Left lung (tissue), 14 donors: ENCODE data around the gene LRIT1. TPM values are rescaled to one million over a fixed set of nuclear protein-coding genes. Genes with fewer than 3 reads are reported as not detected.

Experiments used
- ATAC-seq: fragments of 200-7000 bp; cut with Tn5 transposase; one replicate; pipeline ENCODE4 v1.9.1; 2020; ENCODE audit warnings: moderate library complexity
- DNase-seq, 4 donors: peaks; one replicate each; pipeline ENCODE4 v3.0.0-alpha.2; 2013 to 2020
- H3K27ac ChIP-seq, 2 donors: fragments of 200-600 bp; sonication (generic) in 1 of 2; one replicate each; pipeline versions ENCODE4 v1.5.0 to v1.8.0; 2020 to 2021
- H3K27me3 ChIP-seq, 2 donors: fragments of 200-600 bp; sonication (generic) in 1 of 2; one replicate each; pipeline versions ENCODE4 v1.5.0 to v1.8.0; 2020 to 2021
- H3K36me3 ChIP-seq, 2 donors: fragments of 200-600 bp; sonication (generic) in 1 of 2; one replicate each; pipeline versions ENCODE4 v1.5.0 to v1.8.0; 2020 to 2021
- H3K4me1 ChIP-seq, 2 donors: fragments of 200-600 bp; one replicate each; pipeline ENCODE4 v1.8.0; 2021
- H3K4me3 ChIP-seq, 2 donors: fragments of 200-600 bp; sonication (generic) in 1 of 2; one replicate each; pipeline versions ENCODE4 v1.5.0 to v1.8.0; 2020 to 2021; ENCODE audit warnings: mild to moderate bottlenecking in 1 of 2
- H3K9me3 ChIP-seq, 2 donors: fragments of 200-600 bp; sonication (generic) in 1 of 2; one replicate each; pipeline versions ENCODE4 v1.5.0 to v1.8.0; 2020 to 2021
- intact Hi-C, 2 donors: fragments of 100-400 bp; cut with DNase I; formaldehyde crosslinking; loops; one replicate each; pipeline versions ENCODE4 v1.11.2 to v1.14.2; 2022
- long read RNA-seq, 12 donors: library from polyadenylated mRNA in 2 of 12; unstranded in 2 of 12; transcript quantifications; one replicate each; pipeline ENCODE4 v2.0.0 and lab custom pipeline, GENCODE V29; 2019 to 2026
- polyA plus RNA-seq, 6 donors: library from polyadenylated mRNA; unstranded; fragments of 120-200 nt; gene quantifications; one replicate each; pipeline ENCODE4 v1.2.1, GENCODE V29; 2013; ENCODE audit not compliant: insufficient read length in 6 of 6
- total RNA-seq, 2 donors: library from RNA; stranded (reverse); fragmentation: NEBNext Ultra II Directional; extraction: Animal tissue kit (Norgen Biotek cat#: 25700); gene quantifications; one replicate each; pipeline ENCODE4 v1.2.1, GENCODE V29; 2021
- TF ChIP-seq, protein P1 (sequence below), 2 donors: fragments of 200-600 bp; sonication (generic) in 1 of 2; IDR thresholded peaks; one replicate each; pipeline versions ENCODE4 v1.5.0 to v1.8.0; 2021; ENCODE audit warnings: antibody characterized with exemption in 2 of 2
- donor health status: DM: no; HTN: yes; CAD: no.
- donor health status: DM: no; HTN: no; CAD: no.

The LRIT1 gene, protein sequence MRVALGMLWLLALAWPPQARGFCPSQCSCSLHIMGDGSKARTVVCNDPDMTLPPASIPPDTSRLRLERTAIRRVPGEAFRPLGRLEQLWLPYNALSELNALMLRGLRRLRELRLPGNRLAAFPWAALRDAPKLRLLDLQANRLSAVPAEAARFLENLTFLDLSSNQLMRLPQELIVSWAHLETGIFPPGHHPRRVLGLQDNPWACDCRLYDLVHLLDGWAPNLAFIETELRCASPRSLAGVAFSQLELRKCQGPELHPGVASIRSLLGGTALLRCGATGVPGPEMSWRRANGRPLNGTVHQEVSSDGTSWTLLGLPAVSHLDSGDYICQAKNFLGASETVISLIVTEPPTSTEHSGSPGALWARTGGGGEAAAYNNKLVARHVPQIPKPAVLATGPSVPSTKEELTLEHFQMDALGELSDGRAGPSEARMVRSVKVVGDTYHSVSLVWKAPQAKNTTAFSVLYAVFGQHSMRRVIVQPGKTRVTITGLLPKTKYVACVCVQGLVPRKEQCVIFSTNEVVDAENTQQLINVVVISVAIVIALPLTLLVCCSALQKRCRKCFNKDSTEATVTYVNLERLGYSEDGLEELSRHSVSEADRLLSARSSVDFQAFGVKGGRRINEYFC
- total RNA-seq (not detected), polyA plus RNA-seq (not detected)
- long read RNA-seq, donor 1: 0 reads
- long read RNA-seq, donor 2: 0 reads
- long read RNA-seq, donor 3: 0 reads
- long read RNA-seq, donor 4: 0 reads
- long read RNA-seq, donor 5: 0 reads
- long read RNA-seq, donor 6: 0 reads
- long read RNA-seq, donor 7: 0 reads
- long read RNA-seq, donor 8: 0 reads
- long read RNA-seq, donor 9: 0 reads
- long read RNA-seq, donor 10: 0 reads
- long read RNA-seq, donor 11: 0 reads
- long read RNA-seq, donor 12: 0 reads

DNA sequence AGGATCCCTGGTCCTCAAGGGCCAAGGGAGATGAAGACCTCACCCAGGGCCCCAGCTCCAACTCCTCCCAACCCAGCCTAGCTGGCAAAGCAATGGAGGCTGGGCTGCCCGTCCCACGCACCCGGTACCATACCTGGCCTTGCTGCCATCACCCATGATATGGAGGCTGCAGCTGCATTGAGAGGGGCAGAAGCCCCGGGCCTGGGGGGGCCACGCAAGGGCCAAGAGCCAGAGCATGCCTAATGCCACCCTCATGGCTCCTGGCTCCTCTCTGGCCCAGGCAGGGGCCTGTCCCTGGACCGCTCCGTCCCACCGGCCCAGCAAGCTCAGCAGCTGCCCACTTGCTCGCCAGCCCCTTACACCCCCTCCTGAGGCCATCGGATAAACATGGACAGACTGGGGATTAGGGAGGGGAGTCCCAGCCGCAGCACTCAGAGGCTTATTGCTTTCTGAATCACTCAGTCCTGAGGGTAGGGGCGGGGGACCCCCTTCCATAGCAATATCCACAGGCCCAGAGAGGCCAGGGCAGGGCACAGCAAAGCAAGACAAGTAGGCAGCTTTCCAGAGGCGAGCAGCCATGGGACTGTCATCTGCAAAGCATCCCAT lies at the start of gene LRIT1:
Gene LRIT1 (minus strand): TSS at position 362 of the 606 bp plus-strand sequence. CDS start 107 bp downstream, at position 255.
- TF ChIP-seq, protein P1, sequence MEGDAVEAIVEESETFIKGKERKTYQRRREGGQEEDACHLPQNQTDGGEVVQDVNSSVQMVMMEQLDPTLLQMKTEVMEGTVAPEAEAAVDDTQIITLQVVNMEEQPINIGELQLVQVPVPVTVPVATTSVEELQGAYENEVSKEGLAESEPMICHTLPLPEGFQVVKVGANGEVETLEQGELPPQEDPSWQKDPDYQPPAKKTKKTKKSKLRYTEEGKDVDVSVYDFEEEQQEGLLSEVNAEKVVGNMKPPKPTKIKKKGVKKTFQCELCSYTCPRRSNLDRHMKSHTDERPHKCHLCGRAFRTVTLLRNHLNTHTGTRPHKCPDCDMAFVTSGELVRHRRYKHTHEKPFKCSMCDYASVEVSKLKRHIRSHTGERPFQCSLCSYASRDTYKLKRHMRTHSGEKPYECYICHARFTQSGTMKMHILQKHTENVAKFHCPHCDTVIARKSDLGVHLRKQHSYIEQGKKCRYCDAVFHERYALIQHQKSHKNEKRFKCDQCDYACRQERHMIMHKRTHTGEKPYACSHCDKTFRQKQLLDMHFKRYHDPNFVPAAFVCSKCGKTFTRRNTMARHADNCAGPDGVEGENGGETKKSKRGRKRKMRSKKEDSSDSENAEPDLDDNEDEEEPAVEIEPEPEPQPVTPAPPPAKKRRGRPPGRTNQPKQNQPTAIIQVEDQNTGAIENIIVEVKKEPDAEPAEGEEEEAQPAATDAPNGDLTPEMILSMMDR (IDR thresholded peaks at IDR 0.05): no peak
- no peak within 1 kb of the TSS for H3K4me3 ChIP-seq
- no peak within 1 kb of the TSS for H3K27ac ChIP-seq
- intact Hi-C loops: no loop called here
- H3K27me3 ChIP-seq: peaks cover 0 to 18% of the 10 kb centered on the region in 2 donors
- no peaks in the 10 kb centered on the region for H3K36me3 ChIP-seq
- no peaks in the 10 kb centered on the region for H3K9me3 ChIP-seq
- no peaks in the 10 kb centered on the region for H3K4me1 ChIP-seq
- ATAC-seq (no peak), DNase-seq (no peak)

DNA sequence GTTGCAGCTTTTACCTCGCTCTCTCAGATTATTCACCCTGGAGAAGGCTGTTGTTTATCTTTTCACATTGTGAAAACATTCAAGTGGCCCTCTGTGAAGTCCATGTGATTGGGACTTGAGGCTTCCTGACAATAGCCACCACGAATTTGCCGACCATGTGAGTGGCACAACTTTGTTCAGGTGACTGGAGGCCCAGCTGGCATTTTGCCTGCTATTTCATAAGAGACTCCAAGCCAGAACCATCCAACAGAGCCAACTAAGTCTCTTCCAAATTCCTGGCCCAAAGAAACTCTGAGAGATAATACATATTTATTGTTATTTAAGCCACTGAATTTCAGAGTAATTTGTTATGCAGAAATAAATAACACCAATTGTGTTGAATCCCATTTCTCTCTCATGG lies 48.9 kb upstream of the LRIT1 start:
- Histone ChIP-seq H3K9me3 (no peaks in the 10 kb centered on the region), H3K4me1 (no peaks in the 10 kb centered on the region), H3K4me3 (no peak overlapping the region), H3K27me3 (no peaks in the 10 kb centered on the region), H3K36me3 (no peaks in the 10 kb centered on the region), H3K27ac (no peak overlapping the region)
- TF ChIP-seq, protein P1 (IDR thresholded peaks at IDR 0.05): no peak
- ATAC-seq (no peak), DNase-seq (no peak)
- intact Hi-C loops: no loop called here

DNA sequence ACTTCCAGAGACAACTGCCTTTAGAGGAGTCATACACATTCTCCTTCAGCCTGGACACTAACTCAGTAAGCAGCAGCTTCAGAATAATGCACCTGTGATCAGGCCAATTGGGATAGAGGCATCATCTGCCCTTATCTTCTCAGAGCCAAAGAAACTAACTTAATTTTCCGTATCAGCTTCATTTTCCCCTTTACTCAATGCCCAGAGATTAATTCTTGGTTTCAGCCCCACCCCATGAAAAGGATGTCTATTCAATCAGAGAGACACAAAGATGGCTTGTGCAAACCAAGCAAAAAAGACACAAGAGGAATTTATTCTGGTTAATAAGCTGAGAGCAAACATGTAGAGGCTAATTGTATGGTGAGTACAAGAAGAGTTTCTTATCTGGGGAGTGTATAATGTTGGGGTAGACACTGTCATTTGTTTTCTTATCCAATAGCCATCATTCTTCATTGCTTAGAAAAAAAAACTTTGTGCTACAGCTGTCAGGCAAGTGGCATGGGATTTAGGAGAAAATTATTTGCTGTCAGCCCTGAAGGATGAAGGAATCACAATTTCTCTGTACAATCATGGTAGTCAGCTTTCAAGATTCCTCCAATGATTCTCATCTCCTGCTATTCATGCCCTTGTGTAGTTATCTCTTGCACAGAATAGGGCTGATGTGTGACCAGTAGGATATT lies 48.3 kb upstream of the LRIT1 start:
- no peak for DNase-seq
- intact Hi-C loops: no loop called here

DNA sequence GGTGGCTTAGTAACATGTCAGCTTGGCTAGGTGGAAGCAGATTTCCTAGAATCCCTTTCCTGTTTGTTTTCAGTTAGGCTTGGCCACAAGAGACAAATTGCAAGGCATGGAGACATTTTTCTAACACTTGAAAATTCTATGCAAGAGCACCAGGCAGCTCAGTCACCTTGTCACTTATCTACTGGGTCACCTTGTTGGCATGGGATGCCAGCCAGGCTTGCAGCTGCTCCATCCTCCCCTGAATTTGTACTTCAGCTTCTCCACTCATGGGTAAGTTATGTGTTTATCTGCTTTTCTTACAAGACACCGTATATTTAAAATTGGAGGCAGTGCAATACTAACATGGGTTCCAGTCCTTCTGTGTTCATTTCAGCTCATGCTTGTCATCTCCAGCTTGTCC lies 46.8 kb upstream of the LRIT1 start:
- TF ChIP-seq, protein P1 (IDR thresholded peaks at IDR 0.05): no peak
- H3K9me3 ChIP-seq: no peaks in the 10 kb centered on the region
- no peak for ATAC-seq
- intact Hi-C loops: no loop called here
- H3K4me1 ChIP-seq: no peaks in the 10 kb centered on the region
- no peak overlapping the region for H3K4me3 ChIP-seq
- H3K36me3 ChIP-seq: no peaks in the 10 kb centered on the region
- H3K27ac ChIP-seq: no peak overlapping the region
- DNase-seq: no peak
- no peaks in the 10 kb centered on the region for H3K27me3 ChIP-seq

More for the DNA sequence above, 48.3 kb upstream of the LRIT1 start:
- H3K4me1 ChIP-seq: no peaks in the 10 kb centered on the region
- H3K27ac ChIP-seq: no peak overlapping the region
- no peaks in the 10 kb centered on the region for H3K9me3 ChIP-seq
- TF ChIP-seq, protein P1 (IDR thresholded peaks at IDR 0.05): no peak
- H3K27me3 ChIP-seq: no peaks in the 10 kb centered on the region
- H3K36me3 ChIP-seq: no peaks in the 10 kb centered on the region
- H3K4me3 ChIP-seq: no peak overlapping the region
- ATAC-seq: no peak
